Testis (tissue), 3 donors: Measurements from ENCODE around the gene SYVN1. TPM values are rescaled to one million over a fixed set of nuclear protein-coding genes. Genes with fewer than 3 reads are reported as not detected.
A peak's percentile ranks its signal among the peaks of the same experiment; 100 is the strongest.

Source experiments
- DNase-seq: peaks from one replicate; pipeline ENCODE4 v3.0.0-alpha.2; 2019
- H3K27ac ChIP-seq, 2 donors: fragments of 200-600 bp; sonication (generic); one replicate each; pipeline ENCODE4 v1.5.1; 2019
- H3K27me3 ChIP-seq: fragments of 200-600 bp; sonication (generic); one replicate; pipeline ENCODE4 v1.5.1; 2019
- H3K36me3 ChIP-seq: fragments of 200-600 bp; sonication (generic); one replicate; pipeline ENCODE4 v1.5.1; 2017; ENCODE audit warnings: low read depth; ENCODE audit errors: missing control alignments
- H3K4me1 ChIP-seq: fragments of 200-600 bp; sonication (generic); one replicate; pipeline ENCODE4 v1.5.1; 2019
- H3K4me3 ChIP-seq, 2 donors: fragments of 200-600 bp; sonication (generic); one replicate each; pipeline ENCODE4 v1.5.1; 2017 to 2019
- H3K9me3 ChIP-seq: fragments of 200-600 bp; sonication (generic); one replicate; pipeline ENCODE4 v1.5.1; 2017
- POLR2A ChIP-seq: fragments of 450-650 bp; IDR thresholded peaks from one replicate; pipeline ENCODE4 v1.6.1; 2017; ENCODE audit warnings: antibody characterized with exemption, mild to moderate bottlenecking, moderate library complexity
- WGBS, 2 donors: methylation state at CpG; one replicate each; pipeline ENCODE4 v1.1.5; 2018; 5-methylcytosine and 5-hydroxymethylcytosine counted together
- intact Hi-C: fragments of 100-400 bp; cut with DNase I; formaldehyde crosslinking; loops from one replicate; pipeline ENCODE4 v1.15.1; 2023; ENCODE audit warnings: low total_unique reads
- polyA plus RNA-seq: library from polyadenylated mRNA; stranded (reverse); fragments of 350-450 nt; fragmentation: Illumina TruSeq; extraction: RNeasy Lipid Tissue Mini Kit (QIAGEN cat#74804); gene quantifications from one replicate; pipeline ENCODE4 v1.2.3, GENCODE V29; 2014; ENCODE audit warnings: low read depth, low replicate concordance; ENCODE audit not compliant: insufficient read depth
- total RNA-seq, 2 donors: library from RNA; depleted of rRNA; stranded (reverse); fragments of >200 nt; gene quantifications; one replicate each; pipeline ENCODE4 v1.2.3, GENCODE V29; 2016
- TF ChIP-seq, protein P1 (sequence below), 3 experiments: fragments of 450-650 bp in 2 of 3; fragments of 200-600 bp in 1 of 3; sonication (generic) in 1 of 3; IDR thresholded peaks; one replicate each; pipeline ENCODE4 v1.5.1; 2016 to 2019; ENCODE audit warnings: antibody characterized with exemption in 3 of 3, mild to moderate bottlenecking in 2 of 3, moderate library complexity in 1 of 3

Gene SYVN1
- total and polyA plus RNA-seq, 3 donors from 2014 or later: 62.0 to 87.2 (median 67.4) TPM

DNA sequence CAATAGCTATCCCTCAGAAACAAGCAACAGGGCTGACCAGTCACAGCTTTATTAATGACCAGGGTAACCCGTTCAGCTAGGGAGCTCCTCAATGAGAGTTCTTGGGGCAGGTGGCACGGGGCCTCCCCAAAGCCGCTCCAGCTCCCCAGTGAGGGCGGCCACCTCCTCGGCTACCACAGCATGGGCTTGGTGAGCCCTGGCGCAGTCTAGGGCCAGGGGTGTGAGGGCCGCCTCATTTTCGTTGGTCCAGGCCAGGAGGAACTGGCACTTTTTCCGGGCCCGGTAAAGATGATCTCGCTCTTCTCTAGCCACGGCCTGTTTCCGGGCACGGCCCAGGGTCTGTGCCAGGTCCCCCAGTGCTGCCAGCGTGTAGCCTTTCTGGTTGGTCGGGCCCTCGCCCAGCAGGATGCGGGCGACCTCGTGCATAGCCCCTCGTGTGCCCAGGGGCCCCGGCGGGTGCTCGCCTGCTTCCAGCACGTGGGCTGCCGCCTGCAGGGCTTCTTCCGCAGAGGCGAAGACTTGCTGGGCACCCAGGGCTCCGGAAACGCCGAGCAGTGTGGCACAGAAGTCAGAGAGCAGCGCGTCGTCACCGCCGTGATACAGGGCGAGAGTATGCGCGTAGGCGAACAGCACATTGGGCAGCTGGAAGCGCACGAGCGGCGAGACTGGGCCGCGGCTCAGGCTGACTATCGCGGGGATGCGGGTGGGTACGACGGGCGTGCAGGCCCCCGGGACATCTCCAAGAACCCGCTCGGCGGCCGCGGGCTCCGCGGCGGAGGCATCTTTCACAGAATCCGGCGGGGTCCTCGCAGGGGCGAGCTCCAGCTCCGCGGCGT is 17.7 kb downstream of the SYVN1 start:
- Histone ChIP-seq H3K36me3 (no peaks in the 10 kb centered on the region), H3K4me1 (peaks cover 28% of the 10 kb centered on the region), H3K27me3 (no peaks in the 10 kb centered on the region), H3K4me3 (peak overlapping the region; percentile 81 to 84), H3K9me3 (no peaks in the 10 kb centered on the region), H3K27ac (peak overlapping the region; percentile 27 to 82)
- 19 to 74% methylated on average over 7 to 59 of the region's 68 CpGs for WGBS, 2 donors
- intact Hi-C loops: loop anchor here (10.0 kb wide), 1 partner anchor 102 kb away; the partner anchor contains the start of gene ARL2
- peak; percentile 38 for DNase-seq
- TF ChIP-seq, protein P1, sequence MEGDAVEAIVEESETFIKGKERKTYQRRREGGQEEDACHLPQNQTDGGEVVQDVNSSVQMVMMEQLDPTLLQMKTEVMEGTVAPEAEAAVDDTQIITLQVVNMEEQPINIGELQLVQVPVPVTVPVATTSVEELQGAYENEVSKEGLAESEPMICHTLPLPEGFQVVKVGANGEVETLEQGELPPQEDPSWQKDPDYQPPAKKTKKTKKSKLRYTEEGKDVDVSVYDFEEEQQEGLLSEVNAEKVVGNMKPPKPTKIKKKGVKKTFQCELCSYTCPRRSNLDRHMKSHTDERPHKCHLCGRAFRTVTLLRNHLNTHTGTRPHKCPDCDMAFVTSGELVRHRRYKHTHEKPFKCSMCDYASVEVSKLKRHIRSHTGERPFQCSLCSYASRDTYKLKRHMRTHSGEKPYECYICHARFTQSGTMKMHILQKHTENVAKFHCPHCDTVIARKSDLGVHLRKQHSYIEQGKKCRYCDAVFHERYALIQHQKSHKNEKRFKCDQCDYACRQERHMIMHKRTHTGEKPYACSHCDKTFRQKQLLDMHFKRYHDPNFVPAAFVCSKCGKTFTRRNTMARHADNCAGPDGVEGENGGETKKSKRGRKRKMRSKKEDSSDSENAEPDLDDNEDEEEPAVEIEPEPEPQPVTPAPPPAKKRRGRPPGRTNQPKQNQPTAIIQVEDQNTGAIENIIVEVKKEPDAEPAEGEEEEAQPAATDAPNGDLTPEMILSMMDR (IDR thresholded peaks at IDR 0.05): no peak
- TF ChIP-seq POLR2A: no peak

DNA sequence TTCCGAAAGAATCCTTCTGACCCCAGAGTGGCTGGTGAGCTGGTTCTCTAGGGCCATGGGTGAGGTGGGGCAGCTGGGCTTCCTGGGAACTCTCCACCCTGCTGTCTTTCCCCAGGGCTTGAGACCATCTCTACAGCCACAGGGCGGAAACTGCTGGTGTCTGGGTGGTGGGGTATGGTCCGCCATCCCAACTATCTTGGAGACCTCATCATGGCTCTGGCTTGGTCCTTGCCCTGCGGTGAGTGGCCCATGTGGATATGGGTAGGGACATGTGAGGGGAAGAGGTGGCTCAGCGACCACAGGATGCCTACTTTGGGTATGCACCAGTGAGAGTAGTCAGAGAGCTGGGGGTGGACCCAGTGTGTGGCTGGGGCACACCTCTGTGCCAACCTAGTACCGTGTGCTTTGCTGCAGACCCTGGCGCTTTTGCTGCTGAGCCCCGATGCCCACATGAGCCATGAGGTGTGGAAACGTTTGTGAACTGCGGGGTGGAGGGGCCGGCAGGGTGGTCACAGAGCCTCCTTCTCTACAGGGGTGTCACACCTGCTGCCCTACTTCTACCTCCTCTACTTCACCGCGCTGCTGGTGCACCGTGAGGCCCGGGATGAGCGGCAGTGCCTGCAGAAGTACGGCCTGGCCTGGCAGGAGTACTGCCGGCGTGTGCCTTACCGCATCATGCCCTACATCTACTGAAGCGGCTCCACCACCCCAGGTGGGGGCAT is 18.8 kb downstream of the SYVN1 start:
- TF ChIP-seq, protein P1 (IDR thresholded peaks at IDR 0.05): no peak
- DNase-seq: no peak
- intact Hi-C loops: loop anchor here (10.0 kb wide), 1 partner anchor 101 kb away; the partner anchor contains the start of gene ARL2
- Histone ChIP-seq H3K4me1 (peaks cover 22% of the 10 kb centered on the region), H3K9me3 (no peaks in the 10 kb centered on the region), H3K4me3 (no peak overlapping the region), H3K27me3 (no peaks in the 10 kb centered on the region), H3K36me3 (no peaks in the 10 kb centered on the region), H3K27ac (no peak overlapping the region)
- 60 to 75% methylated on average over 4 to 21 of the region's 21 CpGs for WGBS, 2 donors

DNA sequence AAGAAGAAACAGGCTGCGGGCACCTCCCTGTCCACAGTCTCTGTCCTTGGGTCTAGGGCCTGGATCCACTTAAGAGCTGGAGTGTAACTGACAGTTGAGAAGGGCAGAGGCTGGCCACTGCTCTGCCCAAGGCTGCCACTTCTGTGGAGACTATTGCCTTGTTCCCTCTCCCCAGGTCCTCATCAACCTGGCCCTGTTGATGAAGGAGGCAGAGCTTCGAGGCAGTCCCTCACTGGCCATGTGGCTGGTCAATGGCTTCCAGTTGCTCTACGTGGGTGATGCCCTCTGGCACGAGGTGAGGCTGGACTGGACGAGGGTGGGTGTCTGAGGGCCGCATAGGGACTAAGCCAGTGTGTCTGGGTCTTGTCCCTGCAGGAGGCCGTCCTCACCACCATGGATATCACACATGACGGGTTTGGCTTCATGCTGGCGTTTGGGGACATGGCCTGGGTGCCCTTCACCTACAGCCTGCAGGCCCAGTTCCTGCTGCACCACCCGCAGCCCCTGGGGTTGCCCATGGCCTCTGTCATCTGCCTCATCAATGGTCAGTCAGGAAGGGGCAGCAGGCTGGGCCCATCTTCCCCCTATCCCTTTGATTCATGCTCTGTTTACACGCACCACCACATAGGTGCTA is 19.7 kb downstream of the SYVN1 start:
- Histone ChIP-seq H3K27me3 (no peaks in the 10 kb centered on the region), H3K9me3 (no peaks in the 10 kb centered on the region), H3K4me3 (no peak overlapping the region), H3K4me1 (peaks cover 21% of the 10 kb centered on the region), H3K36me3 (no peaks in the 10 kb centered on the region), H3K27ac (no peak overlapping the region)
- intact Hi-C loops: loop anchor here (10.0 kb wide), 1 partner anchor 100 kb away; the partner anchor contains the start of gene ARL2
- TF ChIP-seq, protein P1 (IDR thresholded peaks at IDR 0.05): no peak
- no peak for TF ChIP-seq POLR2A
- no peak for DNase-seq
- 89 to 90% methylated on average over 5 to 11 of the region's 11 CpGs for WGBS, 2 donors

DNA sequence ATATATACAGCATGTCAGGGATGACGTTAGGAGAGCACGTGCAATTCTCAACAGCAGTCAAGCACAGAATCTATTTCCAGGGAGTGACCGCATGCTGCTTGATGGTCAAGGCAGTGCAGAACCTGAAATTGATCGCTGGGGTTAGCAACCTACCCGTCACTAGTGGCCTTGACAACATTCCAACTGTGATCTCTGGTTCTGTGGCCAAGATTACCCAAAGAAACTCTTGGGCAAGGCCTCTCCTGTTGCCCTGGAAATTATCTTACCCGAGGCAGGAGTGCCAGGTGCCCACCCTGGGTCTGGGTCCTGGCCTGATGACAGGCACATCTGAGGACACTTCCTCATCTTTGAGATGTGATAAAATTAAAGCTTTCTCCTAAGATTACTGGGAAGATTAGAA is 20.5 kb downstream of the SYVN1 start:
- Histone ChIP-seq H3K4me3 (no peak overlapping the region), H3K9me3 (no peaks in the 10 kb centered on the region), H3K36me3 (no peaks in the 10 kb centered on the region), H3K27ac (no peak overlapping the region), H3K27me3 (no peaks in the 10 kb centered on the region), H3K4me1 (peaks cover 21% of the 10 kb centered on the region)
- intact Hi-C loops: loop anchor here (10.0 kb wide), 1 partner anchor 99 kb away; the partner anchor contains the start of gene ARL2
- no peak for DNase-seq
- TF ChIP-seq POLR2A: no peak
- TF ChIP-seq, protein P1 (IDR thresholded peaks at IDR 0.05): no peak
- 51 to 60% methylated on average over 5 to 6 of the region's 6 CpGs for WGBS, 2 donors
